Measurements from ENCODE around the gene MROH8.

DNA sequence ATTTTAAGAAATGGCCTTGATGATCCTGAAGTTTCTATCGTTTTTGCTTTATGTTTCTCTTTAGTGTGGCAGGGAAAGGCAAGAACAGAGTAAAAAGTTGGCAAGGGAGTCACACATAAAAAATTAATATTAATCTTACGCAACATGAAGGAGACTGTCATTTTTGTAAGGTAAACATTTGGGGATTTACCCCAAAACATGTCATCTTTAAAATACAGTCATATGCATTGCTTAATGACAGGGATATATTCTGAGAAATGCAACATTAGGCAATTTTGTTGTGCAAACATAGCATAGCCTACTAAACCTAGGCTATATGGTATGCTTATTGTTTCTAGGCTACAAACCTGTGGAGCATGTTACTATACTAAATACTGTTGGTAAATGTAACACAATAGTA is 88.9 kb downstream of the MROH8 start:
- TF ChIP-seq CTCF (IDR thresholded peaks at IDR 0.05): no peak
- TF ChIP-seq POLR2A (IDR thresholded peaks at IDR 0.05): no peak

All from transverse colon (tissue), 3 donors.